ENCODE data around the gene HNRNPM. TPM values are rescaled to one million over a fixed set of nuclear protein-coding genes. Genes with fewer than 3 reads are reported as not detected.

HNRNPM gene
- total RNA-seq, 1 donor from 2014 or later = 317 TPM

DNA sequence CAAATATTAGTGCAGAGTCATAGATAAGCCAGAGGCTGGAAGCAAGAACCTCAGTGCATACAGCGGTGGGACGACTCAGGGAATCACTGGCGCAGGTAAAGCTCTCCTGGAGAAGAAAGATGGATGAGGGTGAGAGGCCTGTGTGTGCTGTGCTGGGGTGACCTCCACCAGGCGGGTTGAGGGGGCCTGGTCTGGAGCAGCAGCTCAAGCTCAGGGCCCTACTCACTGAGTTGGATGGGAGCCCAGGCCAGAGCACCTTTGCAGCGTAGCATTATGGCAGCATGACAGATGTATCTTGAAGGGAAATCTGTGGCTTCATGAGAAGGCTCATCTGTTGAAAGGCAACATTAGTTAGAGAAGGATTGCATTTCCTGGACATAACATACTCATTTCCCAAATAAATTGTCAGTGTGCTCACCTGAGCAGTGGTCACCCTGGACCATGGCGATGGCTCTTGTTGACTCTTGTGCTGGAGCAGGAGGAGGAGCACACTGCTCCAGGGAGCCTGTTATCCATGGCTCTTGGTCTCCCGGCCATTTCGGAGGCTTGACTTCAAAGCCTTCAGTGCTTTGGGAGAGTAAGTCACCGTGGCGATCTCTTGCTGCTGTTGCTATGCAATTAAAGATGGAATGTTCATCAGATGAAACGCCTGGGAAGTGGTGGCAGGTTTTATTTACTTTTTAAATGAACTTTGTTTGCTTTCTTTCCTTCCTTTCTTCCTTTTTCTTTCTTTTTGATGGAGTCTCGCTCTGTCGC is 25.0 kb downstream of the HNRNPM start:
- peaks cover 59% of the 10 kb centered on the region for H3K36me3 Mint-ChIP-seq
- H3K9me3 Mint-ChIP-seq = no peaks in the 10 kb centered on the region
- no peaks in the 10 kb centered on the region for H3K27me3 Mint-ChIP-seq
- TF ChIP-seq, protein P1, sequence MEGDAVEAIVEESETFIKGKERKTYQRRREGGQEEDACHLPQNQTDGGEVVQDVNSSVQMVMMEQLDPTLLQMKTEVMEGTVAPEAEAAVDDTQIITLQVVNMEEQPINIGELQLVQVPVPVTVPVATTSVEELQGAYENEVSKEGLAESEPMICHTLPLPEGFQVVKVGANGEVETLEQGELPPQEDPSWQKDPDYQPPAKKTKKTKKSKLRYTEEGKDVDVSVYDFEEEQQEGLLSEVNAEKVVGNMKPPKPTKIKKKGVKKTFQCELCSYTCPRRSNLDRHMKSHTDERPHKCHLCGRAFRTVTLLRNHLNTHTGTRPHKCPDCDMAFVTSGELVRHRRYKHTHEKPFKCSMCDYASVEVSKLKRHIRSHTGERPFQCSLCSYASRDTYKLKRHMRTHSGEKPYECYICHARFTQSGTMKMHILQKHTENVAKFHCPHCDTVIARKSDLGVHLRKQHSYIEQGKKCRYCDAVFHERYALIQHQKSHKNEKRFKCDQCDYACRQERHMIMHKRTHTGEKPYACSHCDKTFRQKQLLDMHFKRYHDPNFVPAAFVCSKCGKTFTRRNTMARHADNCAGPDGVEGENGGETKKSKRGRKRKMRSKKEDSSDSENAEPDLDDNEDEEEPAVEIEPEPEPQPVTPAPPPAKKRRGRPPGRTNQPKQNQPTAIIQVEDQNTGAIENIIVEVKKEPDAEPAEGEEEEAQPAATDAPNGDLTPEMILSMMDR (conservative IDR thresholded peaks at IDR 0.05) = no peak
- no peak overlapping the region for H3K4me3 Mint-ChIP-seq
- no peak for DNase-seq (ENCODE audit: extremely low spot score, unreplicated experiment)
- peaks cover 4% of the 10 kb centered on the region for H3K4me1 Mint-ChIP-seq (ENCODE audit: unreplicated experiment)
- peak overlapping the region; percentile 1 for H3K27ac Mint-ChIP-seq

DNA sequence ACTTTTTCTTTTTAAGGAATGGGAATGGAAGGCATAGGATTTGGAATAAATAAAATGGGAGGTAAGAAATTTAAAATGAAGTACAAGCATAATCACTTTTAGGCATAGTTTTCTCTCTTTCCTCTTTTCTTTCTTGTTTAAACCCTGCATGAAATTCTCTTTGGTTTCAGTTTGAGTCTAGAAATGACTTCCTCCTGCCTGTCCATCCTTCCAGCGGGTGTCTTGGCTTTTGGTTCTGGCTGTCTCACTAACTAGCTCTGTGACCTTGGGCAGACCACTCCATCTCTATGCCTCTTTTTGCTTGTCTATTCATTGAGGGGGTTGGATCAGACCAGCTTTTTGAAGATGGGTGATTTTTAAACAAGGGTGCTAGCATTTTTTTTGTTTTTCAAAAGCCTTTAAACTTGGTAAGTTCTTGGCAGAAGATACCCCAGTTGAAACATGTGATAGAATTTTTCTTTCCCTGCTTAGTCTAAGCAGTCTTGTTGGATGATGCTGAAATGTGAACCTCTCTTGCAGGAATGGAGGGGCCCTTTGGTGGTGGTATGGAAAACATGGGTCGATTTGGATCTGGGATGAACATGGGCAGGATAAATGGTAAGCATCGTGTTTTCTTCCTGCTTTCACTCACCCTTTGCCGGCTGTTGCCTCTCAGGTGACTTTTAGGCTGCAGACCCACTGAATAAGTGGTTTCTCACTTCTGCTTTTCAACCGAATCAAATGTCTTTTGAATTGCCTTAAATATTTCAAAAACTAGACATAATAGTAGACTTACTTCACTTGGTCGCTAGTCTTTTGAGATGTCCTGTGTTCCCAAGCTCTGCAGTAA is 29.1 kb downstream of the HNRNPM start:
- no peak overlapping the region for H3K27ac Mint-ChIP-seq
- TF ChIP-seq, protein P1 (conservative IDR thresholded peaks at IDR 0.05) = no peak
- DNase-seq (ENCODE audit: extremely low spot score, unreplicated experiment) = no peak
- H3K27me3 Mint-ChIP-seq = no peaks in the 10 kb centered on the region
- no peak overlapping the region for H3K4me3 Mint-ChIP-seq
- H3K4me1 Mint-ChIP-seq (ENCODE audit: unreplicated experiment) = peaks cover 8% of the 10 kb centered on the region
- H3K9me3 Mint-ChIP-seq = no peaks in the 10 kb centered on the region
- peaks cover 42% of the 10 kb centered on the region for H3K36me3 Mint-ChIP-seq

DNA sequence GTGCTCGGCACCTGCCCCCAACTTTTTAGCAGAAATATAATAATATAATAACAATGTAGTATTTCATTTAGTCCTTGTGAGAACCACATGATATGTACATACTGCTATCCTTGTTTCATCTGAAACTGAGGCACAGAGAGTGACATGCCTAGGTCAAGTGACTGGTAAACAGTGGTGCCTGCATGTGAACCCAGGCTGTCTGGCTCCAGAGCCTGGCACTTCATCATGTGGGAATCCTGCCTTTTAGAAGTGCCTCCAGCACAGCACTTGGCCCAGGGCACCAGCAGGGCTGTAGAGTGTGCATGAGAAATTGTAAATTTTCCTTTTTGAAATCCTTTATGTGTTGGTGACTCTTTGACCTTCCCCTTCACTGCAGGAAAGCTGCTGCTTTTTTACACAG is 30.2 kb downstream of the HNRNPM start:
- Mint-ChIP-seq H3K4me1 (ENCODE audit: unreplicated experiment) (peaks cover 8% of the 10 kb centered on the region), H3K27ac (no peak overlapping the region), H3K4me3 (no peak overlapping the region), H3K27me3 (no peaks in the 10 kb centered on the region), H3K9me3 (no peaks in the 10 kb centered on the region), H3K36me3 (peaks cover 32% of the 10 kb centered on the region)
- DNase-seq (ENCODE audit: extremely low spot score, unreplicated experiment) = no peak
- TF ChIP-seq, protein P1 (conservative IDR thresholded peaks at IDR 0.05) = no peak

DNA sequence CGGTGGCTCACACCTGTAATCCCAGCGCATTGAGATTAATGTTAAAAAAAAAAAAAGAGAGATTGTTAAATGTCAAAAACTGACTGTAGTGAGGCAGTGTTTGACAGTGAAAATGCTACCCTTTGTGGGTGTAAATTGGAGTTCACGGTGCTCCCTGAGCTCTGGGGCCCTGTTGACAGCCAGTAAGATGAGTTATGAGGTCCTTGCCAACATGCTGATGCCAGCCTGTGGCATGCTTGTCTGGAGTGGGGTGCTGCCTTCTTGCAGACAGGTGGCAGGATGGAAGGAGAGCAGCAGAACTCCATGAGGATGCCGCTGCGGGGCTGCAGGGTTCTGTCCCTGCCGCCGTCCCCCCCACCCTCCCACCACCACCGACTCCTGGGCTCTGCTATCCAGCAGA is 31.7 kb downstream of the HNRNPM start:
- H3K36me3 Mint-ChIP-seq = peaks cover 29% of the 10 kb centered on the region
- H3K27me3 Mint-ChIP-seq = no peaks in the 10 kb centered on the region
- peak overlapping the region; percentile 53 for H3K27ac Mint-ChIP-seq
- H3K9me3 Mint-ChIP-seq = no peaks in the 10 kb centered on the region
- no peak overlapping the region for H3K4me3 Mint-ChIP-seq
- H3K4me1 Mint-ChIP-seq (ENCODE audit: unreplicated experiment) = peaks cover 18% of the 10 kb centered on the region
- TF ChIP-seq, protein P1 (conservative IDR thresholded peaks at IDR 0.05) = no peak
- no peak for DNase-seq (ENCODE audit: extremely low spot score, unreplicated experiment)

DNA sequence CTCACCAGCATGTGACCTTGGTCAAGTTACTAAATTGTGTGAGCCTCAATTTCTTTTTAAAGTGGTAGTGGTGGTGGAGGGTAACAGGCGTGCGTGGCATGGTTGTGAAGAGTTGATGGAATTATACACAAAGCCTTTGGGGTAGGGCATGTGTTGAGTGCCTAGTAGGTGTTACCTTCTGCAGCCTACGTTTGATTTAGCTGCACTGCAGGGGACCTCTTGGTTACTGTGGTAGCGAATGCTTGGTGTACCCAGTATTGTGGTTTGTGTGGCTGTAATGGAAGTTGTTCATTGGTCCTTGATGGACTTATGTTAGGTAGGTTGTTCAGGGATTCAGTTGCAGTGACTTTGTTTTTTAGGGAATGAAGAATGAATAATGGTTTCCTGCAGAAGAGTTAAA is 33.1 kb downstream of the HNRNPM start:
- Mint-ChIP-seq H3K36me3 (peaks cover 30% of the 10 kb centered on the region), H3K4me3 (no peak overlapping the region), H3K4me1 (ENCODE audit: unreplicated experiment) (peaks cover 19% of the 10 kb centered on the region), H3K27ac (peak overlapping the region; percentile 52), H3K9me3 (no peaks in the 10 kb centered on the region), H3K27me3 (no peaks in the 10 kb centered on the region)
- TF ChIP-seq, protein P1 (conservative IDR thresholded peaks at IDR 0.05) = no peak
- no peak for DNase-seq (ENCODE audit: extremely low spot score, unreplicated experiment)

All from type B pancreatic cell (in vitro differentiated cells).